ENCODE measurements around the gene PARD3B.

- TF ChIP-seq GATA2 (IDR thresholded peaks at IDR 0.05; ENCODE audit: low read depth, low read length) (no peak), GATA3 (IDR thresholded peaks at IDR 0.05; ENCODE audit: low read depth, low read length) (no peak)
These were observed 125.5 kb downstream of the PARD3B start for GRCh38 chr2:204670756-204671155.

All from SH-SY5Y (cell line).